Lower leg skin (tissue), 4 donors: ENCODE results near the gene ISOC2. TPM values are rescaled to one million over a fixed set of nuclear protein-coding genes. Genes with fewer than 3 reads are reported as not detected.

Experiments
- DNase-seq, 2 donors: peaks; one replicate each; pipeline ENCODE4 v3.0.0-alpha.2; 2019; ENCODE audit warnings: low spot score in 2 of 2
- H3K4me3 ChIP-seq: fragments of 200-600 bp; sonication (generic); 2 replicates; pipeline ENCODE4 v1.5.1; 2017; ENCODE audit warnings: mild to moderate bottlenecking, low read depth; ENCODE audit not compliant: poor library complexity, severe bottlenecking
- POLR2A ChIP-seq, 2 donors: fragments of 450-650 bp; IDR thresholded peaks; one replicate each; pipeline ENCODE4 v1.6.1; 2016 to 2017; ENCODE audit warnings: antibody characterized with exemption in 2 of 2, mild to moderate bottlenecking in 1 of 2, moderate library complexity in 1 of 2
- WGBS, 2 donors: methylation state at CpG; one replicate each; pipeline ENCODE4 v1.1.5; 2018; 5-methylcytosine and 5-hydroxymethylcytosine counted together
- intact Hi-C: fragments of 100-400 bp; cut with DNase I; formaldehyde crosslinking; loops from one replicate; pipeline ENCODE4 v1.15.0; 2023; ENCODE audit warnings: low total_unique reads
- total RNA-seq, 4 donors: library from RNA; depleted of rRNA; stranded (reverse); fragments of >200 nt; gene quantifications; one replicate each; pipeline ENCODE4 v1.1.0, GENCODE V29; 2016
- TF ChIP-seq, protein P1 (sequence below), 3 donors: fragments of 450-650 bp; IDR thresholded peaks; one replicate each; pipeline ENCODE4 v1.5.1; 2016; ENCODE audit warnings: antibody characterized with exemption in 3 of 3, mild to moderate bottlenecking in 3 of 3, moderate library complexity in 2 of 3

The ISOC2 gene
- total RNA-seq, 4 donors from 2014 or later = 31.0 to 73.1 (median 66.4) TPM

DNA sequence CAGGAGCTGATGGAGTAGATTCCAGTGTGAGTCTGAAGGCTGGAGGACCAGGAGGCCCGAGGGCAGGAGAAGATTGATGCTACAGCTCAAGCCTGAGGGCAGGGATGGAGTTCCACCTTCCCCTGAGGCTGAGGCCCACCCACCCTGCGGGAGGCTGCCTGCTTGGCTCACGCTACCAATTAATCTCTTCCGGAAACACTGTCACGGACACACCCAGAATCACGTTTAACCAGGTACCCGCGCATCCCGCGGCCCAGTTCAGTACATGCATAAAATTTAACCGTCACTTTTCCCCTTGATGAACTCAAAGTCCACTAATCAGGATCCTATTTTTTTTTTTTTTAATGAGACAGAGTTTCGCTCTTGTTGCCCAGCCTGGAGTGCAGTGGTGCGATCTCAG lies 9.8 kb upstream of the ISOC2 start:
- no peak overlapping the region for H3K4me3 ChIP-seq
- DNase-seq = no peak
- intact Hi-C loops = no loop called here
- no peak for TF ChIP-seq POLR2A (IDR thresholded peaks at IDR 0.05)
- TF ChIP-seq, protein P1, sequence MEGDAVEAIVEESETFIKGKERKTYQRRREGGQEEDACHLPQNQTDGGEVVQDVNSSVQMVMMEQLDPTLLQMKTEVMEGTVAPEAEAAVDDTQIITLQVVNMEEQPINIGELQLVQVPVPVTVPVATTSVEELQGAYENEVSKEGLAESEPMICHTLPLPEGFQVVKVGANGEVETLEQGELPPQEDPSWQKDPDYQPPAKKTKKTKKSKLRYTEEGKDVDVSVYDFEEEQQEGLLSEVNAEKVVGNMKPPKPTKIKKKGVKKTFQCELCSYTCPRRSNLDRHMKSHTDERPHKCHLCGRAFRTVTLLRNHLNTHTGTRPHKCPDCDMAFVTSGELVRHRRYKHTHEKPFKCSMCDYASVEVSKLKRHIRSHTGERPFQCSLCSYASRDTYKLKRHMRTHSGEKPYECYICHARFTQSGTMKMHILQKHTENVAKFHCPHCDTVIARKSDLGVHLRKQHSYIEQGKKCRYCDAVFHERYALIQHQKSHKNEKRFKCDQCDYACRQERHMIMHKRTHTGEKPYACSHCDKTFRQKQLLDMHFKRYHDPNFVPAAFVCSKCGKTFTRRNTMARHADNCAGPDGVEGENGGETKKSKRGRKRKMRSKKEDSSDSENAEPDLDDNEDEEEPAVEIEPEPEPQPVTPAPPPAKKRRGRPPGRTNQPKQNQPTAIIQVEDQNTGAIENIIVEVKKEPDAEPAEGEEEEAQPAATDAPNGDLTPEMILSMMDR (IDR thresholded peaks at IDR 0.05) = no peak
- 54 to 59% methylated on average over 13 of the region's 13 CpGs for WGBS, 2 donors

DNA sequence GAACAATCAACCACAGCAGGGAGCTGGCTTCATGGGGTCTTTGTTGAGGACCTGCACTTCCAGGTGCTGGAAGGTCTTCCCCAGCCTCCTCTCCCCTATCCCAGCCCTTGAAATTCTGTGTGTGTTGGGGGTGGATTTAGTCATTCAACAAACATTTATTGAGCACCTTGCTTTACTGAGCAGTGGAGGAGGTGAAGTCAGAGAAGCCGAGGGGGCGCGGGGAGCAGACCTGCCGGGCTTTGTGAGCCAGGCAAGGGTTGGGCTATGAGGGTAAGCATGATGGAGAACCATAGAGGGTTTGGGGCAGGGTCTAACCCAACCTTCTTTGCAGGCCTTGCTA lies 6.6 kb upstream of the ISOC2 start:
- H3K4me3 ChIP-seq = no peak overlapping the region
- TF ChIP-seq POLR2A (IDR thresholded peaks at IDR 0.05) = no peak
- TF ChIP-seq, protein P1 (IDR thresholded peaks at IDR 0.05) = peak in 1 of 3 donors; percentile 5
- no peak for DNase-seq
- intact Hi-C loops = no loop called here
- WGBS, 2 donors = 25 to 31% methylated on average over 4 of the region's 4 CpGs

DNA sequence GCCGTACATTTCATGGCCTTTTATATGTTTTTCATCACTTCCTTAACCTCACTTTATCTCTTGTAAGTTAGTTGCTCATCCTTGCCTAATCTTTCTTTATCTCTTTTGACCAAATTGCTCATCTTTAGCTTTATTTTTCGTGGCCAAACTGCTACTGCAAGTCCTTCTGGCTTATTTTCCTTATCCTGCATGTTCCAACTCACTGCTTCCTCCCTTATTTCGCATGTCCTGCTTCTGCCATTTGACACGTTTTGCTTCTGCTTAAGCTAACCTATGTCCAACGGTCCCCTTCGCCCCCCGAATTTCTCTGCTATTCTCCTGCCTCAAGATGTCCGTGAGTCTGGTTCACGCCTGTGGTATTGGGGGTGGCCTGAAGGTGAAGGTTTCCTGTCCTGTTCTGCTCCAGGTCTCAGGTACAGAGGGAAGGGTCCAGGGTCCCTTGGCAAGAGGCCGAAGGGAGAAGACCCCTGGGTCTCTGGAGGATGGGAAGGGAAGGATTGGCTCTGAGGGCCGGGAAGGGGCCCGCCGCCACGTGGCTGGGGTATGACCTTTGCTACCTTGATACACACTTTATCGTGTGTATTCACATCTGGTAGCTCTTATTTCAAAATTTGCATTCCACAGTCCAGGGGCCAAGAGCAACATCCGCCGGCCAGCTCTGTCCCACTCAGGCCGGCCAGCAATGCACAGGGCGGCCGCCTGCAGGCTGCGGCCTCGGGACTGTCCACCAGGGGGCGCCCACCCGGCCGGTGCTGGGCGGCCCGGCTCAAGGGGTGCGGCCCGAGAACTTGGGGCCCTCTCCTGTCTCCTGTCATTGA lies 6.0 kb upstream of the ISOC2 start:
- intact Hi-C loops = no loop called here
- DNase-seq = no peak

DNA sequence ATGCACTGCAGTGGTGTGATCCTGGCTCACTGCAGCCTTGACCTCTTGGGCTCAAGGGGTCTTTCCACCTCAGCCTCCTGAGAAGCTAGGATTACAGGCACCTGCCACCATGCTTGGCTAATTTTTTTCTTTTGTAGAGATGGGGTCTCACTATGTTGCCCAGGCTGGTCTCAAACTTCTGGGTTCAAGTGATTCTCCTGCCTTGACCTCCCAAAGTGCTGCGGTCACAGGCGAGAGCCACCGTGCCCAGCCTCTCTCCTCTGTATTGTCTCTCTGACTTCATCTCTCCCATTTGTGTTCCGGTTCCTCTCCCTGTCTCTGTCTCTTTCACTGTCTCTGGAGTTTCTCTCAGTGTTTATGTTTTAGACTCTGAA lies 4.8 kb upstream of the ISOC2 start:
- 64 to 94% methylated on average over 4 of the region's 4 CpGs for WGBS, 2 donors
- H3K4me3 ChIP-seq = no peak overlapping the region
- TF ChIP-seq POLR2A (IDR thresholded peaks at IDR 0.05) = no peak
- TF ChIP-seq, protein P1 (IDR thresholded peaks at IDR 0.05) = no peak
- no peak for DNase-seq
- intact Hi-C loops = no loop called here

More for the DNA sequence above, 6.0 kb upstream of the ISOC2 start:
- H3K4me3 ChIP-seq = no peak overlapping the region
- TF ChIP-seq, protein P1 (IDR thresholded peaks at IDR 0.05) = peak in 1 of 3 donors; percentile 78
- no peak for TF ChIP-seq POLR2A (IDR thresholded peaks at IDR 0.05)
- WGBS, 2 donors = 31 to 32% methylated on average over 29 of the region's 29 CpGs

DNA sequence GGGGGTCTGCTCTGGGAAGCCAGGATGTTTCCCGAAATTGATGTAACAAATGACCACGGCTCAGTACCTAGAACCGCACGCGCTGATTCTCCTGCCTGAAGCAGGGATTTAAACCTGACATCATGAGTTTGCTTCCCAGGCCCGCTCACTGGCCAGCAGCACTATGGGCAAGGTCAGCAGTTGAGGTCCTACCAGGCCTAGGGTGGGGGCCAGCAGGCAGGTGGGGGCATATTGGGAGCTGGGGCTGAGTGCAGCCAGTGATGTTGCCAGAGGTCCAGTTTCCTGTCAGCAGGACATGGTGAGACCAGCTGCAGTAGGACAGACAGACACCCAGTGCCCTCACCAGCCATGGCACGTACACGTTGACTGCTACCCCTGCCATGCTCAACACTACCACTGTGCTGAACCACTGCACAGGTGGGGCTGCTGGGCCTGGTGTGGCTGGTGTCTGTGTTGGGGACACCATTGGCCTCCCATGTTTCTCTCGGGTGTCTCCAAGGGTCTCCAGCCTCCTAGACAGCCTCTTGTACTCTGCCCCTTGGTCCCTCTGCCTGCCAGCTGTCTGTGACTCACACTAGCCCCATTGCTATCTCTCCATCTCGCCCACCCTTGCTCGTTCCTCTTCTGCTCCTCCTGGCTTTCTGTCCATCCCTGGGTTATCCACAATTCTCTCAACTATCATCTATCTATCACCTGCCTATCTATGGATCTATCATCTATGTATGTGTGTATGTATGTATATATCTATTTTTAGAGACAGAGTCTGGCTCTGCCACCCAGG lies 4.2 kb upstream of the ISOC2 start:
- no peak for TF ChIP-seq POLR2A (IDR thresholded peaks at IDR 0.05)
- TF ChIP-seq, protein P1 (IDR thresholded peaks at IDR 0.05) = no peak
- no peak overlapping the region for H3K4me3 ChIP-seq
- DNase-seq = no peak
- 72 to 79% methylated on average over 11 of the region's 11 CpGs for WGBS, 2 donors
- intact Hi-C loops = no loop called here
